G401 (cell line): ENCODE data around the gene BARHL1. TPM values are rescaled to one million over a fixed set of nuclear protein-coding genes. Genes with fewer than 3 reads are reported as not detected.
"Not testable (repeated sequence)": the region's sequence is repeated elsewhere in the genome, so short reads cannot be mapped to it uniquely, and the experiment has no call there.

Experiments
- DNase-seq: peaks from one replicate; pipeline ENCODE4 v3.0.0-alpha.2; 2015; ENCODE audit warnings: low spot score
- in situ Hi-C: cut with HindIII; loops from 2 replicates; pipeline ENCODE4 v1.10.0; 2016; ENCODE audit warnings: low sequenced_read_pairs, mixed read lengths
- total RNA-seq: library from RNA; depleted of rRNA; stranded (reverse); fragments of >200 nt; shearing (Covaris generic); gene quantifications from 2 replicates; pipeline ENCODE4 v1.2.3, GENCODE V29; 2014

Gene BARHL1
- total RNA-seq, 1 experiment from 2014 or later: not detected

GRCh38 chr9:132554755-132555154 is 27.7 kb upstream of the BARHL1 start:
- no peak for DNase-seq

GRCh38 chr9:132555528-132555927 is 26.9 kb upstream of the BARHL1 start:
- no peak for DNase-seq
- in situ Hi-C loops: no loop called here

More at GRCh38 chr9:132554755-132555154, 27.7 kb upstream of the BARHL1 start:
- in situ Hi-C loops: no loop called here

DNA sequence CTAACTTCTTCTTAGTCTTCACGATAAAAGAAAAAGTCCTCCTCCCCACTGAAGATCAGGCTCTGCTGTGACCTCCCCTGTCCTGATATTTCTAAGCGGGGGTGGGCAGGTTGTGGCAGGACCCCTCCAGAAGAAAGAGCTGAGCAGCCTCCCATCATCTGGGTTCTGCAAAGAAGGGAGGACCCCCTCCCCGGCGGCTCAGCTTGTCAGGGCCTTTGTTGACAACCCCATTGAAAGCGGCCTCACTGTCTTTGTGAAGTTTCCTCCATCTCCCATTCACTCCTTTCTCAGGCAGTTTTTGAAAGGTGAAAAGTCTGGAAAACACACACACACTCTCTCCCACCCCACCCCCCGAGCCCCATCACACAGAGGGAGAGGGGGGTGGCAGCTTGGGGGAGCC is 26.2 kb upstream of the BARHL1 start:
- in situ Hi-C loops: no loop called here
- no peak for DNase-seq

GRCh38 chr9:132556714-132557113 is 25.7 kb upstream of the BARHL1 start:
- DNase-seq: no peak
- in situ Hi-C loops: no loop called here

DNA sequence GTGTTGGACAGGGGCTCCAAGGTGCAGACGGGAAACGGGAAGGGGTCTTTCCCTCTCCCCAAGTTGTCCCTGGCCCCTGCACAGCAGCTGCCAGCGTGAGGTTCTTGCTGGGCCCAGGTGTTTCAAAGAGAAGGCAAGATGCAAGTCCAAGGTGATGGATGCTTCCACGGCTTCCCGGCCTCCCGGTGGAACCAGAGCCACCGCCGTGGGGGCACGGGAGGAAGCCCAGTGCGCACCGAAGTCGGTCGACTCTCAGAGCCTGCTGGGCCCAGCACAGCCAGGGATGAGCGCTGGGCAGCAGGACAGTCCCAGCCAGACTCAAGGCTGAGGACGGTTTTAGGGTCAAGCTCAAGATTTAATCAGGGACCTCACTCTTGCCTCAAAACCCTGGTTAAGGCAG is 25.2 kb upstream of the BARHL1 start:
- in situ Hi-C loops: no loop called here
- DNase-seq: no peak

GRCh38 chr9:132559711-132560110 is 22.7 kb upstream of the BARHL1 start:
- in situ Hi-C loops: loop anchor here (10.0 kb wide), 1 partner anchor 155 kb away; the partner anchor contains the start of gene TTF1
- no peak for DNase-seq

DNA sequence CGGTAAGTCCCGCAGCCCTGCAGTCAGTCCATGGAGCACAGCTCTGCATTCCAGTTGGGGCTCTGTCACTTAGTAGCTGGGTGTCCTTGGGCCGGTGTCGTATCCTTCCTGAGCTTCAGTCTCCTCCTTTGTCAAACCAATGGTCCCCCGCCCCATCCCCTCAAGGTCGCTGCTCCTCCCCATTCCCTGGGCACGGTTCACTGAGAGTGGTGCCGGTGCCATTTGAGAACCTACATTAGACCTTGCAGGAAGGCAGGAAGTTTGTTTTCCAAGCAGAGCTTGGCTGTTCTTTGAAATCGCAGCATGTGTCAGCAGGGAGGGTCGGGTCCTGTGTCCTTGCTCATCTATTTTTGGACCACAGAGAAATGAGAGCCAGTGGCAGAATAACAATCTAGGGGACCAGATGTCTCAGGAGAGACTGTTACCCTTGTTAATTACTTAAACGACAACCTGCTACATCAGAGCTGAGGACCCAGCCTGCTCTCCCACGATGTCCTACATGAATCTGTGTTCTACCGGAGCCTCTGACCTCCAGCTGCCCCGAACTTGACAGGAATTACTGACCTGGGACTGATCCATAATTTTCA is 21.7 kb upstream of the BARHL1 start:
- in situ Hi-C loops: loop anchor here (10.0 kb wide), 1 partner anchor 156 kb away; the partner anchor contains the start of gene TTF1

GRCh38 chr9:132562306-132562573 is 20.2 kb upstream of the BARHL1 start:
- in situ Hi-C loops: loop anchor here (10.0 kb wide), 1 partner anchor 157 kb away; the partner anchor contains the start of gene TTF1
- DNase-seq: peak; percentile 20

More for the DNA sequence above, 21.7 kb upstream of the BARHL1 start:
- peak; percentile 86 for DNase-seq

GRCh38 chr9:132564526-132564925 is 17.9 kb upstream of the BARHL1 start:
- DNase-seq: no peak
- in situ Hi-C loops: loop anchor here (10.0 kb wide), 1 partner anchor 160 kb away; the partner anchor contains the start of gene TTF1

GRCh38 chr9:132568787-132569186 is 13.6 kb upstream of the BARHL1 start:
- in situ Hi-C loops: loop anchor here (10.0 kb wide), 1 partner anchor 164 kb away; the partner anchor contains the start of gene TTF1
- not testable (repeated sequence) for DNase-seq

DNA sequence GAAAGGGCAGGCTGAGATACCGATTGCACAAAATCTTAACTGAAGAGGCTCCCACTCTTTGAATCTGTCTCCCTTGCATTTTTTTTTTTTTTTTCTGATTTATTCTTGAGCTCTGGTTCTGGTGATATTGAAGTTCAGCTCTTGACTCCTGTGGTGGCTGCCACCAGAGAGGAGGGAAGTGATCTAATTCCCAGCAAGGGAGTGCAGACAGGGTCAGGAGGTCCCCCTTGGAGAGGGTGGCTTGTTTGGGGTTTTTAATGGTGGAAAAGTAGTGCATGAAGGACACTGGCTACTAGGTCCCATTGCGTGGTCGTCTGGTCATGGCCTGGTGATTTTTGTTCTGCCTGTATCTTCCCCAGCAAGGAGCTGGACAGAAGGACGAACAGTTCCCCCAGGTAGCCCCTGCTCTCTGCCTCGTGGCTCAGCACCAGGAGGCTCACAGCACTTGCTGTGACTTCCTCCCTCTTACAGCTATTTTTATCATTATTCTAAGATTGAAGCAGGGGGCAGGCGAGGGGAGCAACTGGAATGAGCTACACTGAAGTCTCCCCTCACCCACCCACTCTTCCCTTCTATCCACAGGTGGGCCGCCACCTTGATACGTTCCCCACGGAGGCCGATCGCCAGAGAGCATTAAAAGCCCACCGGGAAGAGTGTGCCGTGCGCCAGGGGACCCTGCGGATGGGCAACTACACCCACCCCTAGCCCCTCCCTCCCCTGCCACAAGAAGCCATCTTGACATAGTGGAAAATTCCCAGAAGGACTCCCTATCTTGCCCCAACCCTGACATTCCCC is 10.4 kb upstream of the BARHL1 start:
- in situ Hi-C loops: no loop called here
- no peak for DNase-seq

GRCh38 chr9:132572921-132573320 is 9.5 kb upstream of the BARHL1 start:
- DNase-seq: peak; percentile 5
- in situ Hi-C loops: no loop called here

DNA sequence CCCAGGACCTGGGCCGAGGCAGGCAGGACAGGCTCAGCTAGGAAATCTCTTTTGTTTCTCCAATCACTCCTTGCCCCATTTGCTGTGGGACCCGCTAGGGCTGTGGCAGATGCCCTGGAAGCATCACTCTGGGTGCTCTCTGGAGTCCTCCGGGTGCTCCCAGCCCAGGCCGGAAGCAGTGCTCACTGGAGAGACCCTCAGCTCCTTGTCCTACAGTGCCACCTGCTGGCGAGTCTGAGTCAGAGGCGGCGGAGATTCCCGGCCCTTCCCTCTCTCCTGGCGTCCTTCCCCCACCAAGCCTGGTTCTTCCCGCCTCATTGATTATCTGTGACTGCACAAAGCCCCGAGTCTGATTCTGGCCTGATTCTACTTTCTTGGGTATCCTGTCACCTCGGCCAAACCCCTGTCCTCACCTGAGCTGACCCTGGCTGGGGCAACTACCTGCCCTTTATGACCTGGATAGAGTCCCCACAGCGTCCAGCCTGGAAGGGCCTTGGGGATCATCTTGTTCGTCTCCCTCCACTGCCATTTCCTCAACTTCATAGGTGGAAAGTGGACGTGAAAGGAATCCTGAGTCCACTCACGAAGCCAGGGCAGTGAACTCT is 7.3 kb upstream of the BARHL1 start:
- in situ Hi-C loops: no loop called here
- DNase-seq: peak; percentile 90

- in situ Hi-C loops: no loop called here
- DNase-seq: peak; percentile 11
These were observed 6.6 kb upstream of the BARHL1 start for GRCh38 chr9:132575811-132576210.

GRCh38 chr9:132577119-132577518 is 5.3 kb upstream of the BARHL1 start:
- in situ Hi-C loops: no loop called here
- peak; percentile 11 for DNase-seq

DNA sequence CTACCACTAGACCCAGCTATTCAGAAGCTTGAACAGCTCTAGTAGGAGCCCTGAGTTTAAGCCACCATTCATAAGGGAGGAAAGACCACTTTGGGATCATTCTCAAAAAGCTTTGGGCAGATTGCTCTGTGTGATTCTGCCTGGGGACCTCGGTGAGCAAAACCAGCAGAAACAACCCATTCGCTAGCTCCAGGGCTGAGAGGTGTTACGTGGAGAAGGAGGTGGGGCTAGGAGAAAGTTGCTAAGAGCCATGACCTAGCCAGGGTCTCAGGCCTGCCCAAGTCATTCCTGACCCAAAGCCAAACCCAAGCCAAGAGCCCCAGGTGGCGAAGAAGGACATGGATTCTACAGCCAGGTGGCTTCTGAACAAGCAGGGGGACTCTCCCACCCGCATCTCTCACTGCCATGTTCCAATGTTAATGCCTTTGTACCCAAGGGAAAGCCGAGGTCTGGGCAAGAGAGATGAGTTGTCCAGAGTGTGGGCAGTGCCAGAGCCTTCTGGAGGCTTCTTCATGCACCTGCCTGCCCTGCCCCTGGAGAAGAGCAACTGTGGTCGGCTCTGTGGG is 4.0 kb upstream of the BARHL1 start:
- in situ Hi-C loops: no loop called here
- DNase-seq: peak; percentile 54

- no peak for DNase-seq
- in situ Hi-C loops: no loop called here
These were observed 3.0 kb upstream of the BARHL1 start for GRCh38 chr9:132579427-132579798.

DNA sequence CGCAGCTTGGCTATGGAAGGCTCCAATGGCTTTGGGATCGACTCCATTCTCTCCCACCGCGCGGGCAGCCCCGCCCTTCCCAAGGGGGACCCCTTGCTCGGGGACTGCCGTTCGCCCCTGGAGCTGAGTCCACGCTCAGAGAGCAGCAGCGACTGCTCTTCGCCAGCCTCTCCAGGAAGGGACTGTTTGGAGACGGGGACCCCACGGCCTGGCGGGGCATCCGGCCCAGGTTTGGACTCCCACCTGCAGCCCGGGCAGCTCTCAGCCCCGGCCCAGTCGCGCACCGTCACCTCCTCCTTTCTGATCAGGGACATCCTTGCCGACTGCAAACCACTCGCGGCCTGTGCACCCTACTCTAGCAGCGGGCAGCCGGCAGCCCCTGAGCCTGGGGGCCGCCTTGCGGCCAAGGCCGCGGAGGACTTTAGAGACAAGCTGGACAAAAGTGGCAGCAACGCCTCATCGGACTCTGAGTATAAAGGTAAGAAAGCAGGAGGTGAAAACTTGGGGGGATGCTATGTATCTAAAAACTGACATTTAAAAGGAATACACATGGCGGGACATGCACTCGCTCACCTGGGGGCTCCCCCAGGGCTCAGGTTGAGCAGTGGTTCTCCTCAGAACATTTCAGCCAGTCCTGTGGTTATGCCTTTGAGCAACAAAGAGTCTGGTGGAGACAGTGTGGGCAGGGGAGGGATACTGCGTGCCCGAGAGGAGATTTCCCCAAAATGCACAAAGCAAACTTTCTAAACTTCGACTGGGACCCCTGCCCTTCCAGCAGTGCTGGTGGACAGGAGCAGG is 579 bp downstream of the BARHL1 start:
- peak; percentile 51 for DNase-seq

GRCh38 chr9:132583584-132584304 is 1.3 kb downstream of the BARHL1 start:
- DNase-seq: peak; percentile 46
- in situ Hi-C loops: no loop called here

More for the DNA sequence above, 579 bp downstream of the BARHL1 start:
- in situ Hi-C loops: no loop called here
